ENCODE measurements around the gene CCDC39.

CCDC39 gene

DNA sequence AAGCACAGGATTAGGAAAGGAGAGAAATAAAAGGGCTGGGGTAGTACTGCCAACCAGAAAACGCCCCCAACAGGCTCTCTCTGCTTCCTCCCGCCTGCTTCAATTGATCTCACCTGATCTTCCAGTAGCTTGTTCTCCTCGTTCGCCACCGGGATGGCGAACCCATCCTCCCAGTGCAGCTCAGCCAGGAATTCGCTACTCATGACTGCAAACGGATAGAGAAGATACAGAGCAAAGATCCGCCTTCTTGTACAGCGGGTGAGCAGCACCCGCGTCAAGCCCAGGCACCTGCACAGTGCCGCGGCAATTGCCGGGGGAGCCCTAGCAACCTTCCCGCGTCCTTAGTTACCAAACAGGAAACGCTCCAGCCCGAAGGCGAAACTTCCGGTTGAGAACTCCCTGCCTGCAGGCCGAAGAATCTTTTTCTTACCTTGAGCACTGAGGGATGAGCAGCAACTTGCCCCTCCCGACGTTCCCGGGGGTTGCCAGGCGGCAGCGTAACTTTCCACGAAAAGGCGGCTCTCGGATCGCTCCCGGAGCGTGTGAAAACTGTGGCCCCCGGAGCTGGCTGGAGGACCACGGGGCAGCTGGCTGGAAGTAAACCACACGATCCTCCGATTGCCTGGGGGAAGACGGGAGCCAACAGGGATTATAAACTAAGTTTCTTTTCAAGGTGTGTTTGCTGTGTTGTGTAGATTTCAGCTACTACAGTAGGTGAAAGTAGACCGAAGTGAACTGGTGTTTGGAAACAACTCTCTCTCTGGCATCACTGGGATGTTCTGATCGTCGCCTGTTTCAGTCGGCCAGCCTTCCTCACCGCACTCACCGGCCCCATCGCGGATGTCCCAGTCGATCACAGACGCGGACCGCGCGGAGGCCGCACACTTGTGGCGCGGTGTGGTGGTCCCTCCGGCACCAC, at the start of gene CCDC39:
TSS of gene CCDC39 (minus strand) at position 312 of the 919 bp plus-strand sequence. CDS start at position 203, 109 bp downstream.
- Histone ChIP-seq H3K4me1 (ENCODE audit: control insufficient read depth, insufficient read depth, low read length, unreplicated experiment) (no peaks in the 10 kb centered on the region), H3K4me3 (ENCODE audit: low read depth, low read length) (peak within 1 kb of the TSS; percentile 78), H3K27ac (ENCODE audit: low read depth, low read length) (no peak within 1 kb of the TSS), H3K27me3 (ENCODE audit: insufficient read depth, low read length) (peaks cover 65% of the 10 kb centered on the region), H2AFZ (ENCODE audit: low read length, unreplicated experiment) (peak within 1 kb of the TSS; percentile 71), H3K36me3 (ENCODE audit: insufficient read depth, low read length) (no peaks in the 10 kb centered on the region), H3K79me2 (ENCODE audit: control insufficient read depth, insufficient read depth, low read length, unreplicated experiment) (no peaks in the 10 kb centered on the region)

DNA sequence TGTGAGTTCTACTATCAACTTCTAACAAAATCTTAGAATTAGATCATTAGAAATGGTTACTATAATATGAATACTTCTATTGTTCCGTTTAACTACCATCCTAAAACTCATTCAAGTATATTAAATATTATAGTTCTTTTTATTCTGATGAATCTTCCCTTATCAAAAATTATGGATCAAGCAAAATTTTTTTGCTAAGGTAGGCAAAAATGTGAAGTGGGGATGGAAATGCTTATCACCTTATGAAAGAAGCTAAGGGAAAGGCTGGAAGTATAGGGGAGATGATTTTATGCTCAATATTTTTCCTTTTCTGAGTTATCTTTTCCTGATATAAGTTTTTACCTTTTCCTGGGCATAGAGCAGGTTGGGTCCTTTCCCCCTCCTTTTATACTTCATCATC, 40.7 kb upstream of the CCDC39 start:
- Histone ChIP-seq H3K27ac (ENCODE audit: low read depth, low read length) (no peak overlapping the region), H2AFZ (ENCODE audit: low read length, unreplicated experiment) (no peak overlapping the region), H3K79me2 (ENCODE audit: control insufficient read depth, insufficient read depth, low read length, unreplicated experiment) (no peaks in the 10 kb centered on the region), H3K27me3 (ENCODE audit: insufficient read depth, low read length) (no peaks in the 10 kb centered on the region), H3K4me3 (ENCODE audit: low read depth, low read length) (no peak overlapping the region), H3K36me3 (ENCODE audit: insufficient read depth, low read length) (no peaks in the 10 kb centered on the region), H3K4me1 (ENCODE audit: control insufficient read depth, insufficient read depth, low read length, unreplicated experiment) (no peaks in the 10 kb centered on the region)

- peaks cover 34% of the 10 kb centered on the region for H3K27me3 ChIP-seq (ENCODE audit: insufficient read depth, low read length)
- H3K27ac ChIP-seq (ENCODE audit: low read depth, low read length): no peak overlapping the region
- no peak overlapping the region for H2AFZ ChIP-seq (ENCODE audit: low read length, unreplicated experiment)
- no peaks in the 10 kb centered on the region for H3K4me1 ChIP-seq (ENCODE audit: control insufficient read depth, insufficient read depth, low read length, unreplicated experiment)
- H3K4me3 ChIP-seq (ENCODE audit: low read depth, low read length): no peak overlapping the region
- H3K79me2 ChIP-seq (ENCODE audit: control insufficient read depth, insufficient read depth, low read length, unreplicated experiment): no peaks in the 10 kb centered on the region
- H3K36me3 ChIP-seq (ENCODE audit: insufficient read depth, low read length): no peaks in the 10 kb centered on the region
Observed at GRCh38 chr3:180707896-180708295, 28.6 kb upstream of the CCDC39 start.

DNA sequence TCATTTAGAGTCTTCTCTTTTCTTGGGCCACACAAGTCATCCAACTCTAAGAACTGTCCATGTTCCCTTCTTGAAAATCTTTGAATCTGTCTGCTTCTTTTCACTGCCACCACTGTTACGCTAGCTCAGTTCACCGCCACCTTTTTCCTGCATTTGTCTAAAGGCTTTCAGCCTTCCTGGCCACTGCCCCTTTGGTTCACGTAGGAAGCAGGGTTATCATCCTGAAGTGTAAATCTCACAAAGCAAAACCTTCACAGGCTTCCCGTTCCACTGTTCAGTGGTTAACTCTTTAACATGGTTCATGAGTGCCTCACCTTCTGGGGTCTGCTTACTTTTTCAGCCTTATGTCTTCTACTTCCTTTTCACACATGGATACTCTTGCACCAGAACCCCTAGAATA, 26.3 kb upstream of the CCDC39 start:
- H3K36me3 ChIP-seq (ENCODE audit: insufficient read depth, low read length): no peaks in the 10 kb centered on the region
- peaks cover 42% of the 10 kb centered on the region for H3K27me3 ChIP-seq (ENCODE audit: insufficient read depth, low read length)
- no peak overlapping the region for H3K27ac ChIP-seq (ENCODE audit: low read depth, low read length)
- no peaks in the 10 kb centered on the region for H3K79me2 ChIP-seq (ENCODE audit: control insufficient read depth, insufficient read depth, low read length, unreplicated experiment)
- H3K4me1 ChIP-seq (ENCODE audit: control insufficient read depth, insufficient read depth, low read length, unreplicated experiment): no peaks in the 10 kb centered on the region
- no peak overlapping the region for H3K4me3 ChIP-seq (ENCODE audit: low read depth, low read length)
- no peak overlapping the region for H2AFZ ChIP-seq (ENCODE audit: low read length, unreplicated experiment)

- H3K4me1 ChIP-seq (ENCODE audit: control insufficient read depth, insufficient read depth, low read length, unreplicated experiment): no peaks in the 10 kb centered on the region
Observed at GRCh38 chr3:180704532-180704931, 25.2 kb upstream of the CCDC39 start.

DNA sequence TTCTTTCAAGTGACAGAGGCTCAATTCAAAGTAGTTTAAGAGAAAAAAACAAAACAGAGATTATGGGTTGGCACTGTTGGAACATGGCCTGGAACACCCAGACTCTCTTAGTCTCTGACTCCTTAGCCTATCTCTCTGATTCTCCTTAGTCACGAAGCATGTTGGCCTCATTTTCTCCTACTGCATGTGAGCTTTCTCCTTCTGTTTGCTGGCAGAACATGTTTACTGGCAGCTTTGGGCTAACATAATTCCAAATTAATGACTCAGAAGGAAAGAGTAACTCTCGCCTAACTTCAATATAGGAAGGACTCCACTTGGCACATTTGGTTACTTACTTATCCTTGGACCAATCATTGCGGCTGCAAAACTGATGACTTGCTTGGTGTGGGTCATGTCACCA, 21.7 kb upstream of the CCDC39 start:
- Histone ChIP-seq H3K4me1 (ENCODE audit: control insufficient read depth, insufficient read depth, low read length, unreplicated experiment) (no peaks in the 10 kb centered on the region), H3K36me3 (ENCODE audit: insufficient read depth, low read length) (no peaks in the 10 kb centered on the region), H3K4me3 (ENCODE audit: low read depth, low read length) (no peak overlapping the region), H3K27me3 (ENCODE audit: insufficient read depth, low read length) (peaks cover 23% of the 10 kb centered on the region; the same call in 1 of the 2 replicates), H3K27ac (ENCODE audit: low read depth, low read length) (no peak overlapping the region), H2AFZ (ENCODE audit: low read length, unreplicated experiment) (no peak overlapping the region), H3K79me2 (ENCODE audit: control insufficient read depth, insufficient read depth, low read length, unreplicated experiment) (no peaks in the 10 kb centered on the region)

More at GRCh38 chr3:180704532-180704931, 25.2 kb upstream of the CCDC39 start:
- H3K79me2 ChIP-seq (ENCODE audit: control insufficient read depth, insufficient read depth, low read length, unreplicated experiment): no peaks in the 10 kb centered on the region
- H3K36me3 ChIP-seq (ENCODE audit: insufficient read depth, low read length): no peaks in the 10 kb centered on the region
- H3K27me3 ChIP-seq (ENCODE audit: insufficient read depth, low read length): peaks cover 36% of the 10 kb centered on the region
- no peak overlapping the region for H2AFZ ChIP-seq (ENCODE audit: low read length, unreplicated experiment)
- no peak overlapping the region for H3K27ac ChIP-seq (ENCODE audit: low read depth, low read length)
- H3K4me3 ChIP-seq (ENCODE audit: low read depth, low read length): no peak overlapping the region

- Histone ChIP-seq H3K27me3 (ENCODE audit: insufficient read depth, low read length) (peaks cover 31% of the 10 kb centered on the region; the same call in 1 of the 2 replicates), H3K4me3 (ENCODE audit: low read depth, low read length) (no peak overlapping the region), H3K36me3 (ENCODE audit: insufficient read depth, low read length) (no peaks in the 10 kb centered on the region), H3K27ac (ENCODE audit: low read depth, low read length) (no peak overlapping the region), H3K79me2 (ENCODE audit: control insufficient read depth, insufficient read depth, low read length, unreplicated experiment) (no peaks in the 10 kb centered on the region), H2AFZ (ENCODE audit: low read length, unreplicated experiment) (no peak overlapping the region), H3K4me1 (ENCODE audit: control insufficient read depth, insufficient read depth, low read length, unreplicated experiment) (no peaks in the 10 kb centered on the region)
Observed at GRCh38 chr3:180698760-180699270, 19.5 kb upstream of the CCDC39 start.

DNA sequence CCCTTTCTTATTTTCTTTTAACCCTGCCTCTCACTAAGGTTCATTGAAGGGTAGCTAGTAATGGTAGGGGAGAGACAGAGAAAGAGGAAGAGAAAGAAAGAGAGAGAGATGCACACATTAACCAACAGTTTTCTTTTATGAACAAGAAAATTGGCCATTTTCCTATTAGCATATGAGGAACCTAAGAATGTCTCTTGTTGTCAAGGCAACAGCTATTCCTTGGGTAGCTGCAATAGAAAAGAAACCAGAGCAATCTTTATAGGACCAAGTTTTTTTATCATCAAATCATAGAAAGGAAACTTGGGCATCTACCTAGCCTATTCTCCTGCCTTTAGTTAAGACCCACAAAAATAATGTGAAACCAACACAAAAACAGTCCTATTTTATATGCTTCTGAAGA, 15.0 kb upstream of the CCDC39 start:
- Histone ChIP-seq H3K27me3 (ENCODE audit: insufficient read depth, low read length) (peaks cover 47% of the 10 kb centered on the region), H3K36me3 (ENCODE audit: insufficient read depth, low read length) (no peaks in the 10 kb centered on the region), H2AFZ (ENCODE audit: low read length, unreplicated experiment) (no peak overlapping the region), H3K4me1 (ENCODE audit: control insufficient read depth, insufficient read depth, low read length, unreplicated experiment) (no peaks in the 10 kb centered on the region), H3K27ac (ENCODE audit: low read depth, low read length) (no peak overlapping the region), H3K4me3 (ENCODE audit: low read depth, low read length) (no peak overlapping the region), H3K79me2 (ENCODE audit: control insufficient read depth, insufficient read depth, low read length, unreplicated experiment) (no peaks in the 10 kb centered on the region)

- H3K4me3 ChIP-seq (ENCODE audit: low read depth, low read length): no peak overlapping the region
- no peaks in the 10 kb centered on the region for H3K4me1 ChIP-seq (ENCODE audit: control insufficient read depth, insufficient read depth, low read length, unreplicated experiment)
- H3K36me3 ChIP-seq (ENCODE audit: insufficient read depth, low read length): no peaks in the 10 kb centered on the region
- H3K79me2 ChIP-seq (ENCODE audit: control insufficient read depth, insufficient read depth, low read length, unreplicated experiment): no peaks in the 10 kb centered on the region
- H2AFZ ChIP-seq (ENCODE audit: low read length, unreplicated experiment): no peak overlapping the region
- H3K27ac ChIP-seq (ENCODE audit: low read depth, low read length): no peak overlapping the region
- peaks cover 48% of the 10 kb centered on the region for H3K27me3 ChIP-seq (ENCODE audit: insufficient read depth, low read length)
Observed at GRCh38 chr3:180693656-180694055, 14.4 kb upstream of the CCDC39 start.

GRCh38 chr3:180690061-180690460, 10.8 kb upstream of the CCDC39 start:
- H3K27me3 ChIP-seq (ENCODE audit: insufficient read depth, low read length): peaks cover 73% of the 10 kb centered on the region
- no peak overlapping the region for H2AFZ ChIP-seq (ENCODE audit: low read length, unreplicated experiment)
- no peak overlapping the region for H3K4me3 ChIP-seq (ENCODE audit: low read depth, low read length)
- H3K79me2 ChIP-seq (ENCODE audit: control insufficient read depth, insufficient read depth, low read length, unreplicated experiment): no peaks in the 10 kb centered on the region
- H3K4me1 ChIP-seq (ENCODE audit: control insufficient read depth, insufficient read depth, low read length, unreplicated experiment): no peaks in the 10 kb centered on the region
- H3K27ac ChIP-seq (ENCODE audit: low read depth, low read length): no peak overlapping the region
- H3K36me3 ChIP-seq (ENCODE audit: insufficient read depth, low read length): no peaks in the 10 kb centered on the region

DNA sequence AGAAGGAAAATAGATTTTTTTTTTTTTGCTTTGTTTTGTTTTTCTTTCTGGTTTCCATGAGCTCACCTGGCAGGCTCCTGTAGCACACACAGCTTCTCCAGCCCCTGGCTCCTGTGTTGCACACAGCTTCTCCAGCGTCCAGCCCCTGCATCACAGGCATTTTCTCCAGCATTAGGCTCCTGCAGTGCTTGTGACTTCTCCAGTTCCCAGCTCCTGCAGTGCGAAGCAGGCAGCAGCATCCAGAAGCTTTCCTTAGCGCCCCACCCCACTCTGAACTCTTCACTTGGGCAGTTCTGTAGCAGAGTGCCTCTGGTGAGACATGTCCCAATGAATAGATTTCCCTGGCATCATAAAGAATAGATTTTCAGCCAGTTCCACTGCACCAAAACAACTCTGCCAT, 5.5 kb upstream of the CCDC39 start:
- H3K27me3 ChIP-seq (ENCODE audit: insufficient read depth, low read length): peaks cover 85% of the 10 kb centered on the region
- no peaks in the 10 kb centered on the region for H3K4me1 ChIP-seq (ENCODE audit: control insufficient read depth, insufficient read depth, low read length, unreplicated experiment)
- H3K27ac ChIP-seq (ENCODE audit: low read depth, low read length): no peak overlapping the region
- H3K4me3 ChIP-seq (ENCODE audit: low read depth, low read length): no peak overlapping the region
- H2AFZ ChIP-seq (ENCODE audit: low read length, unreplicated experiment): no peak overlapping the region
- no peaks in the 10 kb centered on the region for H3K36me3 ChIP-seq (ENCODE audit: insufficient read depth, low read length)
- no peaks in the 10 kb centered on the region for H3K79me2 ChIP-seq (ENCODE audit: control insufficient read depth, insufficient read depth, low read length, unreplicated experiment)

All from ACC112 (cell line).